HepG2 (cell line): Measurements from ENCODE around the gene COMMD1. TPM values are rescaled to one million over a fixed set of nuclear protein-coding genes. Genes with fewer than 3 reads are reported as not detected.
"Not testable (repeated sequence)": the region's sequence is repeated elsewhere in the genome, so short reads cannot be mapped to it uniquely, and the experiment has no call there.

Experiments used
- ATAC-seq: fragments of 200-7000 bp; cut with Tn5 transposase; 3 replicates; pipeline ENCODE4 v1.9.1; 2020; ENCODE audit warnings: mild to moderate bottlenecking, moderate library complexity
- BruUV-seq: library from RNA; stranded (reverse); fragments of 400-500 nt; replicated peaks from 2 replicates; lab custom pipeline; 2021; lab: Mats Ljungman, UMichigan
- CTCF ChIA-PET: fragments of 300-600 bp; formaldehyde crosslinking; extraction: SDS; loops from one replicate; lab custom pipeline; 2021; ENCODE audit warnings: low total read pairs, inconsistent platforms, low intra/inter-chr PET ratio; lab: Yijun Ruan, JAX
- POLR2A ChIA-PET: fragments of 350-600 bp; sonication (Branson Sonifier 250); formaldehyde crosslinking; loops from one replicate; lab custom pipeline; 2020; ENCODE audit warnings: antibody characterized with exemption, inconsistent platforms; lab: Yijun Ruan, JAX
- DNase-seq: peaks from one replicate; pipeline ENCODE4 v3.0.0-alpha.2; 2015; ENCODE audit warnings: low spot score
- FAIRE-seq: peaks from 3 replicates; lab custom pipeline; 2011; peaks lifted over from hg19 to GRCh38; lab: Jason Lieb, UNC
- H2AFZ ChIP-seq: one replicate; pipeline ENCODE4 v1.6.1; 2011; ENCODE audit warnings: low read length, inconsistent platforms
- H3K27ac ChIP-seq: fragments of 300-600 bp; 3 replicates; pipeline ENCODE4 v1.8.0; 2011; ENCODE audit warnings: mixed run types, mild to moderate bottlenecking, mixed read lengths, low read length, inconsistent platforms; ENCODE audit not compliant: insufficient read depth; ENCODE audit errors: extremely low read length
- H3K27me3 ChIP-seq, 2 experiments: fragments of 200-600 bp in 1 of 2; 2 replicates in 1 of 2; 3 replicates in 1 of 2; pipeline versions ENCODE4 v1.6.0 to v1.8.0; 2011; ENCODE audit warnings: low read length in 2 of 2, mild to moderate bottlenecking in 2 of 2, moderate library complexity in 2 of 2, inconsistent platforms in 1 of 2; ENCODE audit not compliant: insufficient read depth in 2 of 2, control insufficient read depth in 1 of 2
- H3K36me3 ChIP-seq, 2 experiments: fragments of 200-600 bp in 1 of 2; replicated peaks in 1 of 2; 2 replicates in 1 of 2; 3 replicates in 1 of 2; pipeline versions ENCODE4 v1.5.1 to v1.8.0; 2011; ENCODE audit warnings: low read length in 2 of 2, inconsistent platforms in 1 of 2; ENCODE audit not compliant: insufficient read depth in 2 of 2, control insufficient read depth in 1 of 2
- H3K4me1 ChIP-seq: 2 replicates; pipeline ENCODE4 v1.5.1; 2012; ENCODE audit warnings: low read length, inconsistent platforms; ENCODE audit not compliant: insufficient read depth
- H3K4me2 ChIP-seq: 2 replicates; pipeline ENCODE4 v1.6.0; 2011; ENCODE audit warnings: low read depth, low read length, inconsistent platforms
- H3K4me3 ChIP-seq, 3 experiments: fragments of 200-600 bp in 1 of 3; sonication (generic), shearing (Covaris generic) in 1 of 3; replicated peaks in 1 of 3; 2 replicates each; pipeline ENCODE4 v1.5.1; 2011 to 2016; ENCODE audit warnings: low read length in 3 of 3, inconsistent platforms in 2 of 3, low read depth in 2 of 3, mild to moderate bottlenecking in 2 of 3, control low read depth in 1 of 3, mixed read lengths in 1 of 3; ENCODE audit not compliant: insufficient read depth in 1 of 3
- H3K79me2 ChIP-seq: one replicate; pipeline ENCODE4 v1.6.1; 2011; ENCODE audit warnings: low read length, inconsistent platforms; ENCODE audit not compliant: insufficient read depth
- H3K9ac ChIP-seq: 2 replicates; pipeline ENCODE4 v1.6.0; 2011; ENCODE audit warnings: mild to moderate bottlenecking, low read depth, low read length, inconsistent platforms; ENCODE audit not compliant: insufficient read depth
- H3K9me3 ChIP-seq: 2 replicates; pipeline ENCODE4 v1.5.1; 2012; ENCODE audit warnings: mild to moderate bottlenecking, low read length
- H4K20me1 ChIP-seq: 2 replicates; pipeline ENCODE4 v1.6.0; 2011; ENCODE audit warnings: inconsistent platforms, mild to moderate bottlenecking, low read length, moderate library complexity; ENCODE audit not compliant: insufficient read depth
- CEBPZ ChIP-seq: IDR thresholded peaks from 2 replicates; pipeline ENCODE4 v1.6.1; 2012; ENCODE audit warnings: low read length, improper control_type of control experiment
- FOSL1 ChIP-seq: sonication (generic); formaldehyde crosslinking; IDR thresholded peaks from 2 replicates; pipeline ENCODE4 v1.9.0; 2021; ENCODE audit warnings: missing genetic modification reagents, borderline replicate concordance
- FOXO4 ChIP-seq: sonication (generic); formaldehyde crosslinking; conservative IDR thresholded peaks from 2 replicates; pipeline ENCODE4 v1.8.1; 2023; ENCODE audit warnings: missing genetic modification reagents
- NCOA2 ChIP-seq: sonication (generic); formaldehyde crosslinking; IDR thresholded peaks from 2 replicates; pipeline ENCODE4 v1.8.0; 2022; ENCODE audit warnings: inconsistent platforms
- ZNF687 ChIP-seq: sonication (generic); formaldehyde crosslinking; IDR thresholded peaks from 2 replicates; pipeline ENCODE4 v1.5.1; 2020; ENCODE audit warnings: mild to moderate bottlenecking, missing genetic modification reagents, moderate library complexity
- ZNF709 ChIP-seq: sonication (generic); formaldehyde crosslinking; IDR thresholded peaks from 2 replicates; pipeline ENCODE4 v1.5.0; 2020; ENCODE audit warnings: mild to moderate bottlenecking, missing genetic modification reagents
- ZNF883 ChIP-seq: sonication (generic); formaldehyde crosslinking; IDR thresholded peaks from 2 replicates; pipeline ENCODE4 v1.5.1; 2020; ENCODE audit warnings: mild to moderate bottlenecking, missing genetic modification reagents; ENCODE audit errors: not compliant biosample characterization
- WGBS: methylation state at CpG from one replicate; pipeline ENCODE4 v1.1.6; 2017; ENCODE audit warnings: low lambda C conversion rate; 5-methylcytosine and 5-hydroxymethylcytosine counted together
- in situ Hi-C: cut with HindIII; loops from 2 replicates; pipeline ENCODE4 v1.10.0; 2017; ENCODE audit warnings: low pct_unique_long_range_greater_than_20kb; ENCODE audit not compliant: extremely low pct_ligation_motif_present
- intact Hi-C: fragments of 100-400 bp; cut with micrococcal nuclease; formaldehyde crosslinking; loops from one replicate; pipeline ENCODE4 v1.10.0; 2022; ENCODE audit not compliant: unreplicated experiment
- polyA plus RNA-seq, 8 experiments: library from polyadenylated mRNA; depleted of rRNA in 3 of 8; stranded (reverse) in 7 of 8; unstranded in 1 of 8; fragments of >200 nt; fragmentation: Illumina TruSeq in 4 of 8; extraction: Trizol in 4 of 8; gene quantifications; 2 replicates each; pipeline versions ENCODE4 v1.2.1 to v1.2.3, GENCODE V29; 2011 to 2016; ENCODE audit warnings: low read depth in 4 of 8, missing spikeins in 1 of 8, mixed read lengths in 1 of 8; ENCODE audit not compliant: insufficient read depth in 1 of 8
- total RNA-seq, 5 experiments: library from RNA; depleted of rRNA; stranded (reverse); fragments of >200 nt; fragmentation: Illumina TruSeq; extraction: Trizol; gene quantifications; 2 replicates each; pipeline ENCODE4 v1.2.3, GENCODE V29; 2016; ENCODE audit warnings: low read depth in 1 of 5

COMMD1 gene
- total and polyA plus RNA-seq, 2 of the 13 experiments (the other 11 are each of a cell fraction or from before 2014, with no cell fraction given), result 25.7 to 105 TPM

- Histone ChIP-seq H3K9me3 (no peaks in the 10 kb centered on the region), H3K36me3 (peaks cover 4 to 14% of the 10 kb centered on the region in 2 experiments; a peak in 4 of 5 replicates), H3K27me3 (no peaks in the 10 kb centered on the region), H3K4me1 (no peaks in the 10 kb centered on the region), H3K9ac (no peak overlapping the region), H2AFZ (no peak overlapping the region), H3K4me3 (no peak overlapping the region), H4K20me1 (no peaks in the 10 kb centered on the region), H3K4me2 (no peak overlapping the region), H3K79me2 (no peaks in the 10 kb centered on the region), H3K27ac (no peak overlapping the region)
- no TSS peak for BruUV-seq
- TF ChIP-seq CEBPZ (no peak), ZNF709 (CRISPR knock-in tag) (peak; percentile 89)
- in situ Hi-C loops, result no loop called here
- intact Hi-C loops, result no loop called here
- WGBS, result 84% methylated on average over 5 of the region's 5 CpGs
- DNase-seq (no peak), FAIRE-seq (no peak), ATAC-seq (no peak)
- POLR2A ChIA-PET, result no interaction called here
- CTCF ChIA-PET, result no interaction called here
These were observed 43.4 kb upstream of the COMMD1 start for GRCh38 chr2:61862085-61862484.

GRCh38 chr2:61866482-61867089, 38.9 kb upstream of the COMMD1 start:
- in situ Hi-C loops, result not testable (repeated sequence)
- TF ChIP-seq ZNF687 (CRISPR knock-in tag), result 0 out of 2 replicates have a peak, but pooled peaks have one; percentile 17
- TF ChIP-seq FOXO4 (CRISPR knock-in tag), result 0 out of 2 replicates have a peak, but pooled peaks have one; percentile 38
- 0 out of 2 replicates have a peak, but pooled peaks have one; percentile 10 for TF ChIP-seq FOSL1
- peak; percentile 31 for TF ChIP-seq ZNF883 (CRISPR knock-in tag)
- TF ChIP-seq NCOA2, result 0 out of 2 replicates have a peak, but pooled peaks have one; percentile 4

More at GRCh38 chr2:61866482-61867089, 38.9 kb upstream of the COMMD1 start:
- H3K9me3 ChIP-seq, DNase-seq, H3K4me1 ChIP-seq, H3K4me2 ChIP-seq, intact Hi-C loops, BruUV-seq, ATAC-seq, H3K27me3 ChIP-seq, H3K9ac ChIP-seq, H4K20me1 ChIP-seq, H3K27ac ChIP-seq, H3K79me2 ChIP-seq, H2AFZ ChIP-seq, CTCF ChIA-PET, H3K4me3 ChIP-seq: not testable (repeated sequence)
- FAIRE-seq, result peak; percentile 4
- POLR2A ChIA-PET, result interaction anchor here (2.2 kb wide), 1 partner anchor 12 kb away, joined by 17 read pairs; the partner anchor contains the start of gene FAM161A
- peaks cover 17 to 47% of the 10 kb centered on the region in 2 experiments for H3K36me3 ChIP-seq
- 98% methylated on average over 14 of the region's 14 CpGs for WGBS
